GM04504 (cell line): ENCODE data around the gene MOB3B.
"Not testable (repeated sequence)": the region's sequence is repeated elsewhere in the genome, so short reads cannot be mapped to it uniquely, and the experiment has no call there.

Experiments used
- DNase-seq: peaks from one replicate; pipeline ENCODE4 v3.0.0-alpha.2; 2012; ENCODE audit warnings: low read depth

The MOB3B gene

DNA sequence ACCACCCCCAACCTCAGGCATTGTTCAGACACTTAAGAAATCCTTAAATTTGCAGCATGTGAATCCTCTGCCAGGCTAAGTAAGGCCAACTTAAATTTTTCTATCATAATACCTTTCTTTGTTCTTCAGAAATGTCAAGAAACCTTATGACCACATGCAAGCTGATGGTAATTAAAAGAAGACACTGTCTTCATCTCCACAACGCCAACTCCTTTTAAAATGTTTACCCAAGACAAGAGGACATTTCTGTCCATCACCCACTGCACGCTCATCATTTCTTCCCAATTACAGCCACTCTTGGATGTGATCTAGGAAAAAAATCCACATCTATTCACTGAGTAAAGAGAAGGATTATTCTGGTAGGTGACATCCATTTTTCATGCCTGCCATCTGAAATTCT is 11.6 kb downstream of the MOB3B start:
- no peak for DNase-seq

DNA sequence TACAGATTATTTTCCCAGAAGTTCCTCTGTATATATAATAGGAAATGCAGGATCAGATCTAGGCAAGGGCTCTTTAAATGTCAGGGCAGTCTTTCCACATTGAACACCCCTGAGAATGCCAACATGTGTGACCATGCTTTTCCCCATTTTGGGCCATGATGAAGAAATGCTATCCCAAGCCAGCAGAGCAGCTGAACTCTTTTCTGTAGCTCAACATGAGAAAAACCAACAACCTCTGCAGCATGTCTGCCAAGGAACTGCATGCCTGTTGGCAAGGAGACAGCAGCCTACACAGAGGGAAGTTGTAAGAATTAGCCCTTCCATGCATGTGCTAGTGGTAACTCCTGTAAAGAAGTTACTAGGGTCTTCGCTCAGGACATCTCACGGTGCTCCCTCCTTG is 15.1 kb downstream of the MOB3B start:
- no peak for DNase-seq

- no peak for DNase-seq
Measured at GRCh38 chr9:27511771-27512170, 17.8 kb downstream of the MOB3B start.

DNA sequence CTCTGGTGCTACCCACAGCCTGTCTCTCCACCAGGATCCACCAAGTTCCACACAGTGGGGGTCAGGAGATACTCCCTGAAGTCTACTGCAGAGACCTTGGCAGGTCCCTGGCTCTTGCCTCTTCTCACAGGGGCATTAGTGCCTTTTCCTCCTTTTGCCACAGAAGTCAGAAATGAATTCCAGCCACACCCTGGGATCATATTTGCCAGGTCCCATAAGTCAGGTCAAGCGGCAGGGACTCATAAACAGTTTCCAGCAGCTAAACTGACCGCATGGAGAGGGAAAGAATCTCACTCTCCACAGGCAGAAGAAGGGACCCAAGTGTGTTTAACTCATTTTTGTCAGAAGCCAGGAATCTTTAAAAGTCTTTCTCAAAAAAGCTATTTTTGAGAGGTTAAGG is 18.8 kb downstream of the MOB3B start:
- no peak for DNase-seq

DNA sequence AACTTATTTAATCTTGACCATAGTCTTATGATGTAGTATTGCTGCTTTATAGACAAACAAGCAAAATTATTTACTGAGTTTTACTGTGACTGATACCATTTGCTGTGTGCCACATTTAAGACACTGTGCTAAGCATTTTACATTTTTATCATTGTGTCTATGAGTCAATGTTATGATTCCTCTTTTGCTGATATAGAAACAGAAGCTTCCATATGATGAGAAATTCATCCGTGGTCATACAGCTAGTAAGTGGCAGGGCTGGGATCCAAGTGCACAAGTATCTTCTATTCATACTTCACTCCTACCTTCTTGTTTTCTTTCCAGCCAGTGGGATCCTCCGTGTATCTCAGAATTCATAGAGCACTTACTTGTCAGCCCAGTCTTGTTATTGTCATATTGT is 22.6 kb downstream of the MOB3B start:
- no peak for DNase-seq

DNA sequence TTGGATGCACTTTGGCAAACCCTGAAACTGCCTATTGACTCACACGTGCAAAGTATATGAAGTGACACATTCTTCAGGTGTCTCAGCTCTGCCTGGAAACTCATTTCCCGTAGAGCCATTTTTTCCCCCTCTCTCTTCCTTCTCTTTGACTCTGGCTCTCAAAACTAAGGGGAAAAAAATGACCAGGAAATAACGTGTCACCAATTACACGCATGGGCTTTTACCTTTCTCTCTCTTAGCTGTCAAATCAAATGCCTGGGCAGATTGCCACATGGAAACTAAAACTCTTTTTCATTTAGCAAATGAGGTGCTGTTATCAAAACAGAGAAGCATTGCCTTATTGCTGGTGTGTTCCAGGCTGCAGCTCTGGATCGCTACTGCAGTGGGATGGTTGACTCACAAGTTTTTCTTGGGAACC is 23.9 kb downstream of the MOB3B start:
- DNase-seq = no peak

DNA sequence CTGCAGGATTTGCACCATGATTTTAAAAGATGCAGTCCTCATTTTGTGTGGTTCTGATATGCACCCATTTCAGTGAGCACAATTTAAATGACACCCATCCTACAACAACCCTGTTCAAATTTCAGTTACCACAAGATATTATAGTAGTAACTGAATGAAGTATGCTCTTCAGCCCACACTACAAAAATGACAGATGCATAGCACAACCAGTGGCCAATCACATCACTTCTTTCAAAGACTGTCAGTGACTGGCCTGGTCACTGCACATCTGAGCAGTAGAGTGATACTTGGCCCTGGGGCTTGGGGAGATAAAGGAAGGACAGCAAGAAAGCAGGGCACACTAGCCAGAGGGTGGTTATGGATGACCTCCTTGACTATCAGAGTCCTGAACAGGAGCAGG is 25.4 kb downstream of the MOB3B start:
- DNase-seq = no peak

- no peak for DNase-seq
Measured at GRCh38 chr9:27503623-27504022, 26.0 kb downstream of the MOB3B start.

DNA sequence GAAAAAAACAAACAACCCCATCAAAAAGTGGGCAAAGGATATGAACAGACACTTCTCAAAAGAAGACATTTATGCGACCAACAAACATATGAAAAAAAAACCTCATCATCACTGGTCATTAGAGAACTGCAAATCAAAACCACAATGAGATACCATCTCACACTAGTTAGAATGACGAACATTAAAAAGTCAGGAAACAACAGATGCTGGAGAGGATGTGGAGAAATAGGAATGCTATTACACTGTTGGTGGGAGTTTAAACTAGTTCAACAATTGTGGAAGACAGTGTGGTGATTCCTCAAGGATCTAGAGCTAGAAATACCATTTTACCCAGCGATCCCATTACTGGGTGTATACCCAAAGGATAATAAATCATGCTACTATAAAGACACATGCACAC is 28.7 kb downstream of the MOB3B start:
- DNase-seq = not testable (repeated sequence)

GRCh38 chr9:27499451-27499850 is 30.2 kb downstream of the MOB3B start:
- DNase-seq = no peak

DNA sequence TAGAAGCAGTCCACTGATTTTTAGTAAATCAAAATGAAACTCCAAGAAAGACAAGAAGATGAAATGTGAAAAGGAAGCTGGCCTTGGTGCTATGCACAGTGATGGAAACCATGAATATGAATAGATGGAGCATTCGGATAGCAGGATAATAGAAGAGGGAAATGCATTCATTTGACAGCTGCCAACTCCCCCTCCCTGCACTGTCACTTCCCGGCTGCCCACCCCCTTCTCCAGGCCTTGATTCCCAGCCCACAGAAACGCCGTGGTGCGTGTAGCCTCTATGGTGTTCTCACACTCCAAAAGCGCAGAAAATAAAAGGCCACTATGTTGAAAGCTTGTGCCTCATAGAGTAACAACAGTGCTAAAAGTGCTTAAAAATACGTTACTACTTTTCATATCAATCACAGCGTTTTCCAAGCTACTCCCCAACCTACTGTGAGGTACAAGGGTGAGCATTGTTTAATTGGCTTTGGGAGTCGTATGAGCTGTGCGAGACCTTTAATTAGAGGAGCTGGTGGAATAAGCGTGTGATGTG is 31.7 kb downstream of the MOB3B start:
- DNase-seq = no peak

DNA sequence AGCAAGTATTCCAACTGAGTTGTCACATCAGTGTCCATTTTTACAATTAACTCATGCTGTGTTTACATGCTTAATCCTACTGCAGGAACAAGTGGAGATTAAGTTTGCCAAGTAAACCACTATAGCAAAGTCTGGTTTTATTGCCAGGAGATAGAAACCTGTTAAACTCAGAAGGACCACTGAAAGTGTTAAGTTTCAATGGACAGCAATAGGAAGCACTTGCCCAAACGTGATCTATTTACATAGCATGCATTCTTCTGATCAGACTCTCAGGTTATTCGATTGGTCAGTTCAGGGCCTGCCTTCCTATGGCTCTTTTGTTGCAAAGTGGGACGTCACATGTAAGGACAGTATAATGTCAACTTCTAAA is 33.5 kb downstream of the MOB3B start:
- no peak for DNase-seq

DNA sequence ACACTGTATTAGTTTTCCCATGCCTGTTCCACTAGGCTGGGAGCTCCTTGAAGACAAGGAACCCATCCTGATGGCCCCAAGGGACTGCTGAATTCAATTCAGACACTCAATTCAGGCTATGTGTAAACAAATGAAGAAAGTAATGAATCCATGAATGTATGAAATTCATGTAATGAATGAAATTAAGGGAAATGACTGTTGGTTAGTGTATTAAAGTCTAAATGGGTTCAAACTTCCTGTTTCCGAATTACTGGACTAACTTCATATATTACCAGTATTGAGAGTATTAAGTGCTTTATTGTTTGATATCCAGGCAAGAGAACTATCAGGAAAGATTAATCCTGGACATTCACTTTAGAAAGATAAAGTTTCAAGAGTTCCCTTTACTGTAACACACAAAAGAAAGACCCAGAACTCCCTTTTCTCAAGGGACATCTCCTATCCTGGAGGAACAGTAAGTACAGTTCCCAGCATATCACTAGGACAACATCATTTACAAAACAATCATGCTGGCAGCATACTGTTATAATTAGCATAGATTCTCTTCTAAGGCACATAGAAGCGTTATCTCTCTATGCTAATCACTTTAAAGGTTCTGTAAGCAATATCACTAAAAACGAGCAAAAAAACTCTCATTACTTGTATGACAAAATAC is 34.0 kb downstream of the MOB3B start:
- DNase-seq = no peak

DNA sequence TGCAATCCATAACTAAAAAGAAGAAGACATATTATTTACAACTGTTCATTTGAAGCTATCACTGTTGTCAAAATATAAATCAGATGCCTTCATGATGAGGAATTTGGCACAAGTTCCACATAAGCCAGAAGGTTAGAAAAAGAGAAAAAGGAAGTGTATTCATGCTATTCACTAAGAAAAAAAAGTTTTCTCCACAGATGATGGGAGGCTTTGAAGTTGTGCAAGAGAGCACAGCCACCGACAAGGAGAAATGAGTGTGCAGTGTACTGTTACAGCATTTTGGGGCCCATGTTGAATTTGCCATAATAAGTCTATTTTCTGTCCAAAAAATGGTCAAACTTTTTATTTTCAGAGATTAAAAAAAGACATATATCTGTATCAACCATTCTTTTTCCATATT is 38.5 kb downstream of the MOB3B start:
- DNase-seq = no peak

GRCh38 chr9:27489087-27489876 is 40.3 kb downstream of the MOB3B start:
- no peak for DNase-seq

- no peak for DNase-seq
Measured at GRCh38 chr9:27487927-27488326, 41.7 kb downstream of the MOB3B start.

- DNase-seq = no peak
Measured at GRCh38 chr9:27487128-27487640, 42.4 kb downstream of the MOB3B start.

- no peak for DNase-seq
Measured at GRCh38 chr9:27485158-27485557, 44.5 kb downstream of the MOB3B start.

DNA sequence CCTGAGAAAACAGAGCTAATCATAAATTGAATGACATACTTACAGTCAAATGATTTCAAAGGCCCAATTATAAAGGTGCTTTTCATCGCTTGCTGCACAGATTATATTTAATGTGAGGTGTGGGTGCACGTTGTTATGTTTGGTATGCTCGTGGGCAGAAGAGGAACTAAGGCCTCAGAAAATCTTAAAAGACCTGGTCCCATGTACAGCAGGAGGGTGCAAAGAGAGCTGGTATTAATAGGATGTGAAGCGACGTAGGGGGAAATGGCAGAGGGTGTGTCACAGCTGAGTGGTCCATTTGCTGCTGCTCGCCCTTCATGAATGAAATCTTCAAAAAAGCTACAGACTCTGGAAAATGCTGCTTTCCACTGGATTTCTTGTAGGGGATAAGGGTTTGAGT is 46.0 kb downstream of the MOB3B start:
- DNase-seq = no peak

DNA sequence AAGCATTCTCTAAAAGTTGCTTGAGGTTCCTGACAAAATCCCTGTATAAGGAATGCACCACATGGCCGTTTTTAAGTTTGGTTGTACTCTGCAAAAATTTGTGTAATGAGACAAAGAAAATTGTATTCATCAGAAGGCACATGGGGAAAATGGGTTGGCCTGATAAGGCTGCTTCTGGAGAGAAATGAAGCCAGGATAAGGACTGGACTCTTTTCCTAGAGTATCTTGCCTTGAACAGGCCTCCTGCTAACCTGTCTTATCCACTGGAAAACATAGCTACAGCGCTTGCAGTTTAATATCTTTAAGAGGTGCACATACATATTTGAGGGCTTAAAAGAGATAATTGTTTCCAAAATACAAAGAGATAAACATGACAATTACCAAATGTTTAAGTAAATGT is 46.9 kb downstream of the MOB3B start:
- DNase-seq = no peak

DNA sequence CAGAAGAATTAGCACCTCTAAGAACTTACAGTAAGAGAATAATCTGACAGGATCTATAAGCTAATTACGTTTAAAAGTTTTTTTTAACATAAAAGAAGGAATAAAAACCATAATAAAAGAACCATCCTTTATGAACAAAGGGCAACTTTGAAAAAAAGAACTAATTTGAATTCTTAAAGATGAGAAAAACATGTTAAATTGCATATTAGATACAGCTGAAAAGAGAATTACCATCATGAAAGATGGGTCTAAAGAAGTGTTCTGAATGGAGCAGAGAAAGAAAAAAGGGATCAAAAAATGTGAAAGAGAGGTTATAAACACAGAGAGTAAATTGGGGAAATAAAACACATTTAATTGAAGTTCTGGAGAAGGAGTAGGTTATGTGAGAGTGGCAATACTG is 51.3 kb downstream of the MOB3B start:
- no peak for DNase-seq

DNA sequence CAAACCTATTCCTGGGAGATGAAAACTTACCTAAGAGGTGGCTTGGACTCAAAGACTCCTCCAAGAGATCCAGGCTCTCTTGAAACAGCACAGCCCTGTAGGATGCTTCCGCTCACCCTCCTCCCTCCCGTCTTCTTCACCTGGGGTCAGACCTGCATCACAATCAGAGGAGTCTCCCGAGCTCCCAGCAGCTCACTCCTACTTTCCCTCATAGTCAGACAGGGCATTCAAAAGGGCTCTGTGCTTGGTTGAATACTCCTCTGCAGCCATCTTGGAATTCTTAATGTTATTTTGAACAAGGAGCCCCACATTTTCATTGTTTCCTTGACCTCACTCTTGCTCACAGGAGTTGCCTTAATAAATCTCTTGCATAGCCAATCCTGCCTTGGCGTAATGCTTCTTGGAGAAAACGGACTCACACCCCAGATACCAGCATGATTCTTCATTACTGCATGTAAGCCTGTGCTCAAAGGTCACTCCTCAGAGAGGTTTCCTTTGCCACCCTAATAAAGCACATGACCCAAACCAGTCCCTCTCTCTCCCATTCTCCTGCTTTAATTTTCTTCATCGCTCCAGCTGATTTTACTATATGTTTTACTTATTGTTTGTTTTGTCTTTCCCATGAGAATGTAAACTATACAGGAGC is 52.6 kb downstream of the MOB3B start:
- DNase-seq = no peak

DNA sequence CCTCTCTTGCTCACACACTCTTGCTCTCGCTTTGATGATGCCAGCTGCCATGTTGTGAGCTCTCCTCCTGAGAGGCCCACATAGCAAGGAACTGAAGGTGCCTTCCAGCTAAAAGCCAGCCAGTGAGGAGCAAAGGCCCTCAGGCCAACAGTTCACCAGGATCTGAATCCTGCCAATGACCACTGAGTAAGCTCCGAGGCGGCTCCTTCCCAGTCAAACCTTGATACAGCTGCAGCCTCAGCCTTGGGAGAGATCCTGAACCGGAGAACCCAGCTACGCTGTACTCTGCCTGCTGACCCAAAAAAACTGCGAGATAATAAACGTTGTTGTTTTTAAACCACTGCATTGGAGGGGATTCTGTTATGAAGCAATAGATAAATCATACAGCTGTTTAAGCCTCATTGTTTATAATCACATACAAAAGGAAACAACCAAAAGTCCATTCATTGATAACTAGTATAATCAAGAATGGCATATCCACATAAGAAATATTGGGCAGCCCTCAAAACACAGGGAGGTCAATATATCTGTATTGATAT is 54.5 kb downstream of the MOB3B start:
- DNase-seq = no peak
